GM12872 (cell line): Measurements from ENCODE around the gene CENPS.

Experiments used
- TF ChIP-seq, protein P1 (sequence below): IDR thresholded peaks from 3 replicates; pipeline ENCODE4 v1.5.1; 2011; ENCODE audit warnings: low read depth, mild to moderate bottlenecking, low read length, moderate library complexity; ENCODE audit not compliant: insufficient read depth

The CENPS gene

GRCh38 chr1:10389271-10389973 lies 40.8 kb upstream of the CENPS start:
- TF ChIP-seq, protein P1, sequence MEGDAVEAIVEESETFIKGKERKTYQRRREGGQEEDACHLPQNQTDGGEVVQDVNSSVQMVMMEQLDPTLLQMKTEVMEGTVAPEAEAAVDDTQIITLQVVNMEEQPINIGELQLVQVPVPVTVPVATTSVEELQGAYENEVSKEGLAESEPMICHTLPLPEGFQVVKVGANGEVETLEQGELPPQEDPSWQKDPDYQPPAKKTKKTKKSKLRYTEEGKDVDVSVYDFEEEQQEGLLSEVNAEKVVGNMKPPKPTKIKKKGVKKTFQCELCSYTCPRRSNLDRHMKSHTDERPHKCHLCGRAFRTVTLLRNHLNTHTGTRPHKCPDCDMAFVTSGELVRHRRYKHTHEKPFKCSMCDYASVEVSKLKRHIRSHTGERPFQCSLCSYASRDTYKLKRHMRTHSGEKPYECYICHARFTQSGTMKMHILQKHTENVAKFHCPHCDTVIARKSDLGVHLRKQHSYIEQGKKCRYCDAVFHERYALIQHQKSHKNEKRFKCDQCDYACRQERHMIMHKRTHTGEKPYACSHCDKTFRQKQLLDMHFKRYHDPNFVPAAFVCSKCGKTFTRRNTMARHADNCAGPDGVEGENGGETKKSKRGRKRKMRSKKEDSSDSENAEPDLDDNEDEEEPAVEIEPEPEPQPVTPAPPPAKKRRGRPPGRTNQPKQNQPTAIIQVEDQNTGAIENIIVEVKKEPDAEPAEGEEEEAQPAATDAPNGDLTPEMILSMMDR: no peak

- TF ChIP-seq, protein P1: no peak
These were observed 33.4 kb upstream of the CENPS start for GRCh38 chr1:10396870-10397269.

DNA sequence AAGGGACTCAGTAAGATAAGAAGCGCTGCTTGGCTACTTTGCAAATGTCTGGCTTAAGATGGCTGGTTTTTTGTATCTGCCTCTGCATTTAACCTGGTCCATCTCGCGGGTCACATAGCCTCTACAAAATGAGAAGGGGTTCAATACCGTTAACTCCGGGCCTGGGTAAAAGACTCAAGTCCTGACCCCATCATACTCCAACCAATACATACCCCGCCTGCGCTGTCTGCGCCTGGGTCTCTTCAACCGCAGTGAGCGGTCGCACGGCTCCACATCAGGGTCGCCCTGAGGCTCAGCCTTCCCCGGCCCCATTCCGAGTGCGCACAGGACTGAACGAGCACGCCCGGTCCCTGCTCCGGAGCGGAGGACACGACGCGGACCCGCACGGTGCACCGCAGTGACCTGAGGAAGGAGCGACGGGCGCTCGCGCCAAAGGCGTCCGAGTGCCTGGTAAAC lies 31.9 kb upstream of the CENPS start:
- TF ChIP-seq, protein P1: no peak

DNA sequence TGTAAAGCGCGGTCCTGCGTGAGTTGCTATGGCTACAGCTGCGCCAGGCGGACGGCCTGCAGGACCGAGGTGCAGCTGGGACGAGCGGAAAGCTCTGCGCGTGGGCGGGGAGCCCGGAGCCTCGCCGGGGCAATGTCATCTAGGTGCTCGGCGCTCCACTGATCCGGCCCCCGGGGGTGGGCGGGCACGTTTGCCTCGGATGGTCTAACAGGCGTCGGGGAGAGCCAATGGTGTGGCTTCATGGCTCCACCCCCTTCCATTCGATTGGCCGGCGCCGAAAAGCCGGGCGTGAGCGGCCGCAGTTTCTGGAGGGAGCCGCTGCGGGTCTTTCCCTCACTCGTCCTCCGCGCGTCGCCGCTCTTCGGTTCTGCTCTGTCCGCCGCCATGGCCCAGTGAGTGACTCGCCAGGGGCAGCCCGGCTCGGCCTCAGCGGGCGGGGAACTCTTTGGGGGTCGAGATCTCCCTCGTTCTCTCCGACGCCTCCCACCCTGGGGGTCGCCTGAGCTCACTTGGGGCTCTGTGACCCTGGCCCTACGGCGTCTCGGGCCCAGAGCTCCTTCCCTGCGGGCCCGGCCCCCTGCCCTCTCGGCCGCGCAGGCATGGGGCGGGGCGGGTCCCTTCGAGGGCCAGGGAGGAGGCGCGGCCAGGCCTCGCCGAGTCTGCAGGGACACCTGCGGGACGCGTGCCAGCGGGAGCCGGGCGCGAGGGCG lies 31.3 kb upstream of the CENPS start, which contains the start of gene PGD:
PGD (plus strand) TSS at position 331 of the 710 bp plus-strand sequence; CDS start at position 385, 54 bp downstream.
- TF ChIP-seq, protein P1: no peak

DNA sequence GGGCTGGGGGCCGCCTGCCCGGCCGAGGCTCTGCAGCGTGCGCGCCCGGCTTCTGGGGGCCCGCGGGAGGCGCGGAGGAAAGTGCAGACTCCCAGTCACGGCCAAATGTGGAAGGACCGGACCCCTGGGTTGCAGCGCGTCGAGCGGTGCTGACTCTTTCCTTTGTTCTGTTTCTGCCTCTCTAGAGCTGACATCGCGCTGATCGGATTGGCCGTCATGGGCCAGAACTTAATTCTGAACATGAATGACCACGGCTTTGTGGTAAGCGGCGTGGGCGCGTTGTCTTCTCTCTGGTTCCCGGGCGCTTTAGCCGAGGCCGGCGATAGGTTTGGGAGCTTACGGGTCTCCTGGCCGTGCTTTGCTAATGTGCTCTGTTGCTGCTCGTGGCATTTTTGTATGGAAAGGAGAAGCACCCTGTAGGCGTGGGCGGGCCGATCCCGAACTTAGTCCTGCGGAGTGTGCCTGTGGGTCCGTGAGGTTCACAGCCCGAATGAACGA lies 30.7 kb upstream of the CENPS start:
- TF ChIP-seq, protein P1: no peak

GRCh38 chr1:10400013-10400412 lies 30.2 kb upstream of the CENPS start:
- TF ChIP-seq, protein P1: no peak

- TF ChIP-seq, protein P1: no peak
These were observed 29.0 kb upstream of the CENPS start for GRCh38 chr1:10401281-10401680.
